ENCODE results near the gene SLC19A2.

Gene SLC19A2

DNA sequence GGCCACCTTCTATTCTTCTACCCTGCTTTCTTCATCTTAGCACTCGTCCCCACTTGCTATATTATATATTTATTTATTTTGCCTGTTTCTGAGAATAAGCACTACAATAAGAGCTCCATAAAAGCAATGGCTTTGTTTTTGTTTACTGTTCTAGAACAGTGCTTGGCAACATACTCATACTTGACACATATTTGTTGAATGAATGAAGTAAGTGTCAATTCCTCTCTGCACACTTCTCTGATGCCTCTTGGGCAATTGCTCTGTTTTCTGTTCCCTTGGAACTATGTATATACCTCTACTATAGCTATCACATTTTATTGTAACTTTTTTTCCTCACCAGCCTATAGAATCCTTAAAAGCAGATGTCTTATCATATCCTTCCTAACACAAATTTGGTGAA is 7.5 kb upstream of the SLC19A2 start:
- Histone ChIP-seq H2BK15ac (ENCODE audit: low read depth, poor library complexity, severe bottlenecking) (no peak overlapping the region), H3K36me3 (ENCODE audit: control insufficient read depth in 1 of 2, insufficient read depth in 2 of 2, low read depth in 1 of 2, low read length in 2 of 2) (no peaks in the 10 kb centered on the region), H2BK120ac (ENCODE audit: low read depth, low read length) (no peak overlapping the region), H3K27ac (ENCODE audit: low read length, poor library complexity, severe bottlenecking) (no peak overlapping the region), H3K27me3 (ENCODE audit: control insufficient read depth in 1 of 2, insufficient read depth in 1 of 2, low read length in 2 of 2) (no peaks in the 10 kb centered on the region), H3K4me1 (ENCODE audit: control insufficient read depth, insufficient read depth, low read depth, low read length) (no peaks in the 10 kb centered on the region), H2AK5ac (ENCODE audit: low read length, severe bottlenecking) (no peak overlapping the region), H3K9me3 (ENCODE audit: control insufficient read depth, low read length) (no peaks in the 10 kb centered on the region), H2BK5ac (ENCODE audit: low read depth, low read length, poor library complexity, severe bottlenecking) (no peak overlapping the region), H3K4ac (ENCODE audit: low read depth in 1 of 2, low read length in 2 of 2) (no peak overlapping the region), H4K8ac (ENCODE audit: low read length) (no peak overlapping the region), H4K91ac (ENCODE audit: low read length) (no peak overlapping the region), H3K18ac (ENCODE audit: low read depth in 1 of 2, low read length in 2 of 2) (no peak overlapping the region), H2AFZ (ENCODE audit: low read depth, low read length) (no peak overlapping the region), H3K14ac (ENCODE audit: low read length in 2 of 2) (no peak overlapping the region), H2BK12ac (ENCODE audit: low read length in 2 of 2) (no peak overlapping the region), H3K79me1 (replicated peaks; ENCODE audit: low read length, poor library complexity, severe bottlenecking) (no peaks in the 10 kb centered on the region), H3K9ac (ENCODE audit: low read length) (no peak overlapping the region), H3K23ac (ENCODE audit: low read length in 2 of 2) (no peak overlapping the region), H3K4me3 (ENCODE audit: insufficient read depth in 1 of 2, low read depth in 1 of 2, low read length in 2 of 2) (no peak overlapping the region), H3K4me2 (ENCODE audit: low read length, poor library complexity, severe bottlenecking) (no peak overlapping the region)
- no peak for DNase-seq
- no CpG with 5 or more reads among the region's 1 CpG for WGBS

DNA sequence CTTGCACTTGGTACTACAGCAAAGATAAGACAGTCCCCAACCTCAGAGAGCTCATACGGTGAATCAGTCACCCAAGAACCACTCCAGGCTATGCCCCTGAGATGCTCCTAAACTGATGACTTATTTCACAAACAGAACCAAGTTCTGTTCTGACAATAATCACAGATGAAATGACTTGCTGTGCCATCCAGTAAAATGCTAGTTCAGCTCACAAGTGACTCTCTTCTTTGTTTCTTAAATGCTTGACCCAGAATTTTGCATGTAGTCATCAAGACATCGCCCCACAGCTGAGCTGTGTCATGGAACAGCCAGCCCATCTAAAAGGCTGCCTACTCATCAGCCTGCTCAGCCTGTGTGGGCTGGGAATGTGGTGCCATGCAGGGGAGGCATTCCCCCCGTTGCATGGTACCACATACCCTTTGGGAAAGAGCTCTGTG is 6.1 kb upstream of the SLC19A2 start:
- H3K27ac ChIP-seq (ENCODE audit: low read length, poor library complexity, severe bottlenecking) = no peak overlapping the region
- H3K23ac ChIP-seq (ENCODE audit: low read length in 2 of 2) = no peak overlapping the region
- H3K36me3 ChIP-seq (ENCODE audit: control insufficient read depth in 1 of 2, insufficient read depth in 2 of 2, low read depth in 1 of 2, low read length in 2 of 2) = no peaks in the 10 kb centered on the region
- H2BK15ac ChIP-seq (ENCODE audit: low read depth, poor library complexity, severe bottlenecking) = no peak overlapping the region
- no peaks in the 10 kb centered on the region for H3K4me1 ChIP-seq (ENCODE audit: control insufficient read depth, insufficient read depth, low read depth, low read length)
- H2AK5ac ChIP-seq (ENCODE audit: low read length, severe bottlenecking) = no peak overlapping the region
- H3K18ac ChIP-seq (ENCODE audit: low read depth in 1 of 2, low read length in 2 of 2) = no peak overlapping the region
- H2BK120ac ChIP-seq (ENCODE audit: low read depth, low read length) = no peak overlapping the region
- H4K91ac ChIP-seq (ENCODE audit: low read length) = no peak overlapping the region
- no peaks in the 10 kb centered on the region for H3K9me3 ChIP-seq (ENCODE audit: control insufficient read depth, low read length)
- no peak overlapping the region for H2BK12ac ChIP-seq (ENCODE audit: low read length in 2 of 2)
- H3K9ac ChIP-seq (ENCODE audit: low read length) = no peak overlapping the region
- H4K8ac ChIP-seq (ENCODE audit: low read length) = no peak overlapping the region
- WGBS = 97% methylated on average over 3 of the region's 3 CpGs
- H3K4me2 ChIP-seq (ENCODE audit: low read length, poor library complexity, severe bottlenecking) = no peak overlapping the region
- H3K79me1 ChIP-seq (replicated peaks; ENCODE audit: low read length, poor library complexity, severe bottlenecking) = no peaks in the 10 kb centered on the region
- H3K27me3 ChIP-seq (ENCODE audit: control insufficient read depth in 1 of 2, insufficient read depth in 1 of 2, low read length in 2 of 2) = no peaks in the 10 kb centered on the region
- H3K4me3 ChIP-seq (ENCODE audit: insufficient read depth in 1 of 2, low read depth in 1 of 2, low read length in 2 of 2) = no peak overlapping the region
- no peak overlapping the region for H2AFZ ChIP-seq (ENCODE audit: low read depth, low read length)
- peak overlapping the region in 1 of 2 experiments; percentile 73 for H3K14ac ChIP-seq (ENCODE audit: low read length in 2 of 2)
- no peak overlapping the region for H2BK5ac ChIP-seq (ENCODE audit: low read depth, low read length, poor library complexity, severe bottlenecking)
- no peak for DNase-seq
- H3K4ac ChIP-seq (ENCODE audit: low read depth in 1 of 2, low read length in 2 of 2) = no peak overlapping the region

DNA sequence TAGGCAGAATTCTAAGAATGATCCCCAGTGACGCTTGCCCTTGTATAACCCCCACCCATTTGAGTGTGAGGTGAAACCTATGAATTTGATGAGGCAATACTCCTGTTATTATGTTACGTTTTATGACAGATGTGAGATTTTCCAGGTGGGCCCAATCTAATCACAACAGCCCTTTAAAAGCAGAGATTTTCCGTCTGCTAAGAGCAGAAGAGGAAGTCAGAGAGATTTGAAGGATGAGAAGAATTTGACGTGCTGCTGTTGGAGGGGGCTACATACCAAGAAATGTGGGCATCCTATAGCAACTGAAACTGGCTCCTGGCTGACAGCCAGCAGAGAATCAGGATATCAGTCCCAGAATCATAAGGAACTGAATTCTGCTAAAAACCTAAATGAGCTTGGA is 2.4 kb upstream of the SLC19A2 start:
- H3K4me3 ChIP-seq (ENCODE audit: insufficient read depth in 1 of 2, low read depth in 1 of 2, low read length in 2 of 2) = no peak overlapping the region
- H3K79me1 ChIP-seq (replicated peaks; ENCODE audit: low read length, poor library complexity, severe bottlenecking) = peaks cover 11% of the 10 kb centered on the region
- H3K4me2 ChIP-seq (ENCODE audit: low read length, poor library complexity, severe bottlenecking) = no peak overlapping the region
- H3K36me3 ChIP-seq (ENCODE audit: control insufficient read depth in 1 of 2, insufficient read depth in 2 of 2, low read depth in 1 of 2, low read length in 2 of 2) = no peaks in the 10 kb centered on the region
- H4K8ac ChIP-seq (ENCODE audit: low read length) = no peak overlapping the region
- no peak overlapping the region for H3K4ac ChIP-seq (ENCODE audit: low read depth in 1 of 2, low read length in 2 of 2)
- no peak overlapping the region for H3K18ac ChIP-seq (ENCODE audit: low read depth in 1 of 2, low read length in 2 of 2)
- no peak overlapping the region for H3K23ac ChIP-seq (ENCODE audit: low read length in 2 of 2)
- 85% methylated on average over 3 of the region's 4 CpGs for WGBS
- H2AFZ ChIP-seq (ENCODE audit: low read depth, low read length) = no peak overlapping the region
- no peak for DNase-seq
- H2AK5ac ChIP-seq (ENCODE audit: low read length, severe bottlenecking) = no peak overlapping the region
- H4K91ac ChIP-seq (ENCODE audit: low read length) = no peak overlapping the region
- H3K9ac ChIP-seq (ENCODE audit: low read length) = no peak overlapping the region
- no peak overlapping the region for H2BK12ac ChIP-seq (ENCODE audit: low read length in 2 of 2)
- no peak overlapping the region for H2BK15ac ChIP-seq (ENCODE audit: low read depth, poor library complexity, severe bottlenecking)
- no peak overlapping the region for H2BK5ac ChIP-seq (ENCODE audit: low read depth, low read length, poor library complexity, severe bottlenecking)
- no peak overlapping the region for H3K27ac ChIP-seq (ENCODE audit: low read length, poor library complexity, severe bottlenecking)
- H3K27me3 ChIP-seq (ENCODE audit: control insufficient read depth in 1 of 2, insufficient read depth in 1 of 2, low read length in 2 of 2) = no peaks in the 10 kb centered on the region
- peak overlapping the region; percentile 34 for H2BK120ac ChIP-seq (ENCODE audit: low read depth, low read length)
- peaks cover 2% of the 10 kb centered on the region for H3K4me1 ChIP-seq (ENCODE audit: control insufficient read depth, insufficient read depth, low read depth, low read length)
- no peak overlapping the region for H3K14ac ChIP-seq (ENCODE audit: low read length in 2 of 2)
- H3K9me3 ChIP-seq (ENCODE audit: control insufficient read depth, low read length) = no peaks in the 10 kb centered on the region

DNA sequence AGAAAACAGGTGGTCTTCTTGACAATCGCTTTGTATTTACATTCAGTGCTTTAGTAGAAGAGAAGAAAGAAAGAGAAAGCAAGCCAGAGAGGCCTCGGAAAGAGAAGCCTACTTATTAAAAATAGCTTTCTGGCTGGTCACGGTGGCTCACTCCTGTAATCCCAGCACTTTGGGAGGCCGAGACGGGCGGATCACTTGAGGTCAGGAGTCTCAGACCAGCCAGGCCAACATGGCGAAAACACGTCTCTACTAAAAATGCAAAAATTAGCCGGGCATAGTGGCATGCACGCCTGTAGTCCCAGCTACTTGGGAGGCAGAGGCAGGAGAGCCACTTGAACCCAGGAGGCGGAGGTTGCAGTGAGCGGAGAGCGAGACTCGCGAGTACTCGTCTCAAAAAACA is 1.8 kb upstream of the SLC19A2 start:
- no peak overlapping the region for H2BK15ac ChIP-seq (ENCODE audit: low read depth, poor library complexity, severe bottlenecking)
- H2BK120ac ChIP-seq (ENCODE audit: low read depth, low read length) = no peak overlapping the region
- H3K9ac ChIP-seq (ENCODE audit: low read length) = no peak overlapping the region
- H3K18ac ChIP-seq (ENCODE audit: low read depth in 1 of 2, low read length in 2 of 2) = no peak overlapping the region
- H3K4ac ChIP-seq (ENCODE audit: low read depth in 1 of 2, low read length in 2 of 2) = no peak overlapping the region
- H3K14ac ChIP-seq (ENCODE audit: low read length in 2 of 2) = no peak overlapping the region
- peak; percentile 32 for DNase-seq
- no peak overlapping the region for H4K8ac ChIP-seq (ENCODE audit: low read length)
- no peak overlapping the region for H3K4me3 ChIP-seq (ENCODE audit: insufficient read depth in 1 of 2, low read depth in 1 of 2, low read length in 2 of 2)
- no peak overlapping the region for H4K91ac ChIP-seq (ENCODE audit: low read length)
- H2BK5ac ChIP-seq (ENCODE audit: low read depth, low read length, poor library complexity, severe bottlenecking) = no peak overlapping the region
- no peaks in the 10 kb centered on the region for H3K9me3 ChIP-seq (ENCODE audit: control insufficient read depth, low read length)
- H3K27me3 ChIP-seq (ENCODE audit: control insufficient read depth in 1 of 2, insufficient read depth in 1 of 2, low read length in 2 of 2) = no peaks in the 10 kb centered on the region
- H2AFZ ChIP-seq (ENCODE audit: low read depth, low read length) = no peak overlapping the region
- peaks cover 2% of the 10 kb centered on the region for H3K4me1 ChIP-seq (ENCODE audit: control insufficient read depth, insufficient read depth, low read depth, low read length)
- H3K4me2 ChIP-seq (ENCODE audit: low read length, poor library complexity, severe bottlenecking) = no peak overlapping the region
- H2BK12ac ChIP-seq (ENCODE audit: low read length in 2 of 2) = no peak overlapping the region
- no peak overlapping the region for H3K23ac ChIP-seq (ENCODE audit: low read length in 2 of 2)
- H2AK5ac ChIP-seq (ENCODE audit: low read length, severe bottlenecking) = no peak overlapping the region
- peaks cover 11% of the 10 kb centered on the region for H3K79me1 ChIP-seq (replicated peaks; ENCODE audit: low read length, poor library complexity, severe bottlenecking)
- WGBS = 88% methylated on average over 11 of the region's 16 CpGs
- no peaks in the 10 kb centered on the region for H3K36me3 ChIP-seq (ENCODE audit: control insufficient read depth in 1 of 2, insufficient read depth in 2 of 2, low read depth in 1 of 2, low read length in 2 of 2)
- no peak overlapping the region for H3K27ac ChIP-seq (ENCODE audit: low read length, poor library complexity, severe bottlenecking)

All from mesenchymal stem cell (in vitro differentiated cells and primary cell).